Measurements from ENCODE around the gene MUC5B. TPM values are rescaled to one million over a fixed set of nuclear protein-coding genes. Genes with fewer than 3 reads are reported as not detected.
A peak's percentile ranks its signal among the peaks of the same experiment; 100 is the strongest.

MUC5B gene
- total and polyA plus RNA-seq, 2 of the 13 experiments (the other 11 are each of a cell fraction or from before 2014, with no cell fraction given), result 0.01 TPM; not detected in 1

- no peak overlapping the region for H3K27ac ChIP-seq (ENCODE audit: extremely low read length, insufficient read depth, low read length)
- H3K79me2 ChIP-seq (ENCODE audit: insufficient read depth, low read length), result no peaks in the 10 kb centered on the region
- no peak overlapping the region for H3K4me2 ChIP-seq (ENCODE audit: low read depth, low read length)
- H4K20me1 ChIP-seq (ENCODE audit: insufficient read depth, low read length), result no peaks in the 10 kb centered on the region
- H3K27me3 ChIP-seq (ENCODE audit: control insufficient read depth in 1 of 2, insufficient read depth in 2 of 2, low read length in 2 of 2), result peaks cover 32 to 70% of the 10 kb centered on the region in 2 experiments; a peak in 4 of 5 replicates
- ChIA-PET POLR2A (no interaction called here), CTCF (ENCODE audit: low intra/inter-chr PET ratio, low total read pairs) (no interaction called here)
- intact Hi-C loops (cut with micrococcal nuclease; ENCODE audit: unreplicated experiment) (loop anchor here (10.0 kb wide), 1 partner anchor 57 kb away; no protein-coding TSS in a partner anchor), in situ Hi-C loops (cut with HindIII; ENCODE audit: extremely low pct_ligation_motif_present, low pct_unique_long_range_greater_than_20kb) (no loop called here)
- H3K9me3 ChIP-seq (ENCODE audit: low read length), result peaks cover 18% of the 10 kb centered on the region
- ATAC-seq (peak; percentile 24; the same call in 2 of the 3 replicates), FAIRE-seq (no peak), DNase-seq (ENCODE audit: low spot score) (no peak)
- WGBS (ENCODE audit: low lambda C conversion rate), result 49% methylated on average over 6 of the region's 6 CpGs
- no peak overlapping the region for H2AFZ ChIP-seq (ENCODE audit: low read length)
- H3K4me3 ChIP-seq (replicated peaks in 1 of 3; ENCODE audit: insufficient read depth in 1 of 3, low read depth in 2 of 3, low read length in 3 of 3), result no peak overlapping the region
- no peak overlapping the region for H3K9ac ChIP-seq (ENCODE audit: insufficient read depth, low read depth, low read length)
- H3K36me3 ChIP-seq (replicated peaks in 1 of 2; ENCODE audit: control insufficient read depth in 1 of 2, insufficient read depth in 2 of 2, low read length in 2 of 2), result no peaks in the 10 kb centered on the region
- 0 out of 2 replicates have a peak, but pooled peaks cover 5% of the 10 kb centered on the region for H3K4me1 ChIP-seq (ENCODE audit: insufficient read depth, low read length)
- TF ChIP-seq NR2C2 (CRISPR knock-in tag; IDR thresholded peaks at IDR 0.05; ENCODE audit: borderline replicate concordance), result peak; percentile 35; the same call in 1 of the 2 replicates
- no peak for TF ChIP-seq CHCHD3 (CRISPR knock-in tag; IDR thresholded peaks at IDR 0.05)
- TF ChIP-seq ZNF782 (CRISPR knock-in tag; IDR thresholded peaks at IDR 0.05; ENCODE audit: borderline replicate concordance), result no peak
- TF ChIP-seq RXRA (CRISPR knock-in tag; IDR thresholded peaks at IDR 0.05), result 0 out of 2 replicates have a peak, but pooled peaks have one; percentile 33
- no TSS peak for BruUV-seq (replicated peaks)
Observed at GRCh38 chr11:1208144-1208393, 14.8 kb upstream of the MUC5B start.

- peaks cover 18% of the 10 kb centered on the region for H3K9me3 ChIP-seq (ENCODE audit: low read length)
- H3K4me2 ChIP-seq (ENCODE audit: low read depth, low read length), result no peak overlapping the region
- WGBS (ENCODE audit: low lambda C conversion rate), result 75% methylated on average over 18 of the region's 39 CpGs
- no peak overlapping the region for H3K9ac ChIP-seq (ENCODE audit: insufficient read depth, low read depth, low read length)
- intact Hi-C loops (cut with micrococcal nuclease; ENCODE audit: unreplicated experiment), result loop anchor here (10.0 kb wide), 1 partner anchor 56 kb away; no protein-coding TSS in a partner anchor
- H3K27ac ChIP-seq (ENCODE audit: extremely low read length, insufficient read depth, low read length), result no peak overlapping the region
- DNase-seq (ENCODE audit: low spot score) (no peak), FAIRE-seq (no peak), ATAC-seq (peak; percentile 12; the same call in 2 of the 3 replicates)
- H4K20me1 ChIP-seq (ENCODE audit: insufficient read depth, low read length), result no peaks in the 10 kb centered on the region
- 0 out of 2 replicates have a peak, but pooled peaks cover 5% of the 10 kb centered on the region for H3K4me1 ChIP-seq (ENCODE audit: insufficient read depth, low read length)
- ChIA-PET POLR2A (no interaction called here), CTCF (ENCODE audit: low intra/inter-chr PET ratio, low total read pairs) (no interaction called here)
- peaks cover 29 to 65% of the 10 kb centered on the region in 2 experiments; a peak in 4 of 5 replicates for H3K27me3 ChIP-seq (ENCODE audit: control insufficient read depth in 1 of 2, insufficient read depth in 2 of 2, low read length in 2 of 2)
- TF ChIP-seq SRF (IDR thresholded peaks at IDR 0.05; ENCODE audit: low read depth, low read length) (no peak), ETS1 (CRISPR knock-in tag; IDR thresholded peaks at IDR 0.05) (no peak), DPF2 (CRISPR knock-in tag; IDR thresholded peaks at IDR 0.05; ENCODE audit: borderline replicate concordance, low read depth) (no peak), ZNF234 (CRISPR knock-in tag; conservative IDR thresholded peaks at IDR 0.05) (no peak), ZNF281 (CRISPR knock-in tag; IDR thresholded peaks at IDR 0.05; ENCODE audit: borderline replicate concordance) (no peak), ZBTB42 (CRISPR knock-in tag; IDR thresholded peaks at IDR 0.05) (no peak)
- no TSS peak for BruUV-seq (replicated peaks)
- no peak overlapping the region for H2AFZ ChIP-seq (ENCODE audit: low read length)
- H3K79me2 ChIP-seq (ENCODE audit: insufficient read depth, low read length), result no peaks in the 10 kb centered on the region
- no peak overlapping the region for H3K4me3 ChIP-seq (replicated peaks in 1 of 3; ENCODE audit: insufficient read depth in 1 of 3, low read depth in 2 of 3, low read length in 3 of 3)
- in situ Hi-C loops (cut with HindIII; ENCODE audit: extremely low pct_ligation_motif_present, low pct_unique_long_range_greater_than_20kb), result no loop called here
- no peaks in the 10 kb centered on the region for H3K36me3 ChIP-seq (replicated peaks in 1 of 2; ENCODE audit: control insufficient read depth in 1 of 2, insufficient read depth in 2 of 2, low read length in 2 of 2)
Observed at GRCh38 chr11:1208394-1209261, 14.2 kb upstream of the MUC5B start.

Data from HepG2 (cell line).